GM20431 (cell line): ENCODE data around the gene PPFIA2.

Experiments used
- in situ Hi-C: fragments of 300-500 bp; cut with MseI, MboI; formaldehyde crosslinking; loops from one replicate; pipeline ENCODE4 v1.15.0; 2020; ENCODE audit warnings: low sequenced_read_pairs; ENCODE audit not compliant: unreplicated experiment

The PPFIA2 gene

DNA sequence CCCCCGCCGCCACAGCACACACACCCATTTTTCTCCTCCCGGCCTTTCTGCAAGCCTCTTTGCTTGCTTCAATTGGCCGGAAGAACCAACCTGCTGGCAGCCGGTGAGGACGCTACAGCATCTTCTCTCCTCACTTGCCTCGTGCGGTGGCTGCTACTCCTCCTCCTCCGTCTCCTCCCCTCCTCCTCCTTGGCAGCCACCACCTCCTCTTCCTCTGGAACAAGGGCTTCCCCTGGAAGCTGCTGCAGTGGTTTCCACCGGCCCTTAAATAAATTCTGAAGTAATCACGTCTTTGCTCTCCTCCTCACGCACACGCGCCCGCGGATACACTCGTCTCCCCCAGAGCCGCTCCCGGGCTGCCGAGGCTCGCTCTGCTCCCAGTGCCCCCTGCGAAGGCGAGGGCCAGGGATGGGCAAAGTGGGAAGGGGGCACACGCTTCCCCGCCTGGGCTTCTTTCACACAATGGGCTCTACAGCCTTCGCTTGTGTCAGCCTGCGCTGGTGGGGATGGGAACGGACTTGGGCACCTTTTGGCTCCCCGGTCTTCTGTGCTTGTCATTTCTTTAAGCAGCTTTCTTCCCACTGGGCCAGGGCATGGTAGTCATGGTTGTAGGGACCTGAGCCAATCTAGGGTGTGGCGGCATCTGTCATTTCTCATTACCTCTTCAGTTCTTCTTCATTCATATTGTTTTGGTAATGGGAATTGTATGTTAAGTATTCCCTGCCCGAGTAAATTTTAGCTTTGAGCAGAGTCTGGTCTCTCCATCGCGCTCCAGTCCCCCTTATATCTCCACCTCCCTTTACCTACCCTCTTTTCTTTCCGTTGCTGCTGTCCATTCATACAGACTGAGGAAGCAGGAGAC lies at the start of gene PPFIA2:
PPFIA2 (minus strand) TSS at position 161 of the 862 bp plus-strand sequence.
- in situ Hi-C loops = no loop called here

DNA sequence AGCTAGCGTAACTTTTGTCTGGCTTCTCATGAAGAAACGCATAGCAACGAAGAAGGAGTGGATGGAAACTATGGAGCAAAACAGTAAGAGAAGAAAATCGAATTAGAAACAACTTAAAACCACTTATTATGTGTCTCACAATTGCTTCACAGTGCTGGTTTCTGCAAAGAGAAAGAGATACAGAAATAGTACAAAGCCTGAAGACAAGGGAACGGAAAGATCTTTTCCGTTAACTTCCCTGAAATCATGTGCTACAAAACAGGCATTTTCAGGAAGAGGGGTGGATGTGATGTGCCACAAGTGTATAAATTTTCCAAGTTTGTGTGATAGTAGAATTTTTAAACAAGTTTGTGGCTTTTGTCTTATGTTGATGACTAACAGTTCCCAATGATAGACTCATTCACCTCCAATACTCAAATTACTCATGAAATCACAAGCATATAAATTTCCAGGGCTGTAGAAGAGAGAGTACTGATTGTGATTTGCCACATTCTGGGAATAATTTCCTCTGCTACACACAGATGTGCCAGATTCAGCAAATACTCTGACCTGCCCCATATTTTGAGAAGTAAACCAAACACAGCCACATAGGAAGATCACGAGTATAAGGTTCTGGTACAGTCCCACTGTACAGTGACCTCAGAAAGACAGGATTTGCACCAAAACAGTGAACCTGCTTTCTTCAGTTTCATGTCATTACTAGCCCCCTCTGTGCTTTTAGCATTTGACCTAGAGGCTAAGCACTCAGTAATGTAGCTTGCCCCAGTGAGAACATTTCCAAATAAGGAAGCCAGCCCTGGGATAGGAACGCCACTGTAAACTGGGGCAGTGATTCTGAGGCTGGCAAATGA lies 41.4 kb upstream of the PPFIA2 start:
- in situ Hi-C loops = no loop called here

DNA sequence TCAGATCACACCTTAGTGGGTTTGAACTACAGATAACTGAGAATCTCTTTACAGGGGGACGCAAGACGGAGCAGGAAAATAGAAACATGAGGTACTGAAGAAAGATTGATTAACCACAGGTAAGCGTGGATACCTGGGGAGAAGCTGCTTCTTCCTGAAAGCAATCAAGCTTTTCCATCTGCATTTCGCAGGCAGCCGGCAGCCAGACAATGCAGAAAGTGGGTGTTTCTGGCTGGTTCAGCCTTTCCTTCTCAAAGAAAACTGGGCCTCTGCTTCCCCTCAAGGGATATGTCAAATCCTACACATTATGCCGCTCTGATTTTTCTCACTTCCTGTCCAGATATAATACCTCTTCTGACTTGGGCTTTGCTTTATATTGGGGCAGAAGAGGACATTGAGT lies 39.1 kb upstream of the PPFIA2 start:
- in situ Hi-C loops = no loop called here

DNA sequence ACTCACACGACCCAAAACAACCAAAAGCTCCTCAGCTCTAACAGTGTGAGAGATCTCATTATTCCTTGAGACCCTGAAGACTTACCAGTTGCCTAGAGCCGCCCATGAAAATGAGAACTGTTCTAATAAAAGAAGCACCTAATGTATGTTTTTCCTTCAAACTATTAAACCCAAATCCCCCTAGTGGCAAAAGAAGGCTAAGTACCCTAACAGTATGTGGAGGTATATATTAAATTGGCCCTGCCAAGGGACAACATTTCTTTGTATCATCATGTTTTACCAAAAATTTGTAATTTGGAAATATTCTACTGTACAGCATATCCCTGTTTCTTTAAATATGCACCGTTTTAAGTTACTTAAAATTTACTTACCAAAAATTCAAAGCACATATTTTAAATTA lies 38.0 kb upstream of the PPFIA2 start:
- in situ Hi-C loops = no loop called here

DNA sequence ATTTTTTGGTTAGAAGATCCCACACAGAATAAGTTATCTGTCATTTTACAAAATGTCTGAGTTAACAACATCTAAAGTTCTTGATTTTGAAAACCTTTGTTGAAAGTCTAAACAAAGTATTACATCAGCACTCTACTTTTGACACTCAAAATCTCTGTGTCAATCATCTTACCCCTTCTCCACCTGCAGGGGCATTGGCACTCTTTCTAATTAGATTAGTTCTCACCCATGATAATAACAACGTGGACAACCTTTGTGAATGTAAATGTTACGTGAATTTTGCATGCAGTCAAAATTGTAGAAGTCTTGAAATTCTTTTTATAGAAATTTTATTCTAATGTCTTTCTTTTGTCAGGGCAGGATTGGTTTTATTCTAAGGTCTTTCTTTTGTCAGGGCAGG lies 33.5 kb upstream of the PPFIA2 start:
- in situ Hi-C loops = no loop called here

DNA sequence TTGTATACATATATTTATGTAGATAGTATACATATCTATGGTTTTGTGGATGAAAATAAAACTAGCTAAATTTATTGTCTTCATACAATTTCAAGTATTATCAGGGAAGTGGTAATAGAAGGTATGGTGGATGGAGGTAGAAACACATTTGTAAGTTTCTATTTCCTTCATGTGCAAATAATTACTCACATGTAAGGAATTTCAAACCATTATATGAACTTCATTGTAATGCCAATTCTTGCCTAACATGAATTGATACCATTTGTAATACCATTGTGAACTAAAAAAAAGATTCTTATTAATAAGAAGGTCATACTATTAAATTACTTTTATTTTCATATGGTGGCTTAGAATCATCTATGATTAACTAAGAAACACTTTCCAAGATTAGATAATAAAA lies 20.1 kb upstream of the PPFIA2 start:
- in situ Hi-C loops = no loop called here

DNA sequence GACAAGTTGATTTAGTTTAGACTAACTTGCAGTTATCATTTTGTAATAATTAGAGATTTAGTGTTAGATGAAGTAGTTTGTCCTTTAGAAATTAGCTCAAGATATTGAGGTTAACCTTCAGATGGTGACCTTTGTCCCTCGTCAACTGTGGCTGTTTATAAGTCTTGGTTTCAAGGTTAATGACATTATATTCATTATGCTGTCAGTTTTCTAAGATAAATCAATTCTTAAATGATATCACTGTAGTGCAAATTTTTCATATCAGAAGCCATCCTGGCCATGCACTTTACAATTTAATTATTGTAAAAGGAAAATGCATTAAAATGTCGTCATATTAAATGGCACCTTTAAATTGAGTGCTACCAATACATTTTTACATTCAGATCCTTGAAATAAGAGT lies 19.6 kb upstream of the PPFIA2 start:
- in situ Hi-C loops = no loop called here

DNA sequence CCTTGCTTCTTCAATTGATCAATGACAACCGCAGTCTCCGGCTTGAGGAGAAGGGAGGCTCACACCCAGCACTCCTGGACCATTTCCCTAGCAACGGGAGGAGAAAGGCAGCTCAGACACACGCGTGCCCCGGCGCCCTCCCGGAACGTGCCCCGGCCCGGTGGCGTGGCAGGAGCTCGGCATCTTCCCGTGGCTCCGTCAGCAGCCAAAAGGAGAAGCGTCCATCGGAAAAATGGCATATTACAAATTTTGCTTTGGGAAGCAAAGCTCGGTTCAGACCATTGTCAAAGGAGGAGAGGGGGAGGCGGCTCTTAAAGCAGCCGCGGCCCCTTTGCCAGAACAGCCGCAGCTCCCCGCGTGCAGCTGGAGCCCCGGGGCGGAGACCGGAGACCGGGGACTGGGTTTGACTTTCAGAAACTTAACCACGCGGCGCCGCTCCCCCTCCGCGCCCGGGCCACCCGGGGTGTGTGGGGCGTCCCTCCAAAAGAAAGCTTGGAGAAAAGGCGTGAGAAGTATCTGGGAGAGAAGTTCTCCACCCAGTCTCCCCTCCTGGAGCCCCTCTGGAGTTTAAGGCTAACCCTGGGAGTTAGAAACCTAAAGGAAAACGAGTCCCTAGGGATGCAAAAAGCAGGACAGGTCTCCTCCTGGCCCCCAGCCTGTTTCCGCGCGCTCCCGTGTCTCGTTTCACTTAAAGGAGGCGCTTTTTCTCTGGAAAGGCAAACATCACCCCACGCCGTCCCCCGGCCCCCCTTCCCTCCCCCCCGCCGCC lies 545 bp downstream of the PPFIA2 start:
- in situ Hi-C loops = no loop called here

DNA sequence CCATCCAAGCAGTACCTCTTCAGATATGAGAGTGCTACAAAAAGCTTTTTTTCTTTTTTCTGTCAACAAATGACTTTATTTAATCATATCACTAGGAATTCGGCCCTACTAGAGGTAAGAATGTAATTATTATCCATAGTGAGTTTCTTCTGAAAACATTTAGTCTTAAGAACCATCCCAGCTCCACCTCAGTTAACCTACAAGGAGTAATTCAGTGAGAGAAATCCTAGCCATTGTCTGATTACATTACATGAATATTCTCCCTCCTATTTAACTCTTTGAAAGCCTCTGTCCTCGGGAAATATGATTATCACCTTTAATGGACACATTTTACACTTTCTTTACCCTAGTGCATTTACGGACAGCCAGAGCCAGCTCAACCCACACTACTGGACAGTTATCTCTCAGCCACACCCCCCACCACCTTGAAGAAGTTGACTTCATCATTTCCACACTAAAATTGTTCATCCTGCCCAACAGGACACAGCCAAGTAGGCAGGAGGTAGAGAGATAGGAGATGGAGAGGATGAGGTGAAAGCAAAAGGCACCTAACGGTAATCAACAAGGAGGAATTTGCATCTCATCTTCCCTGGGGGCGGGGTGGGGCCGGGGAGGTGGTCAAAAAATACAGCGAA lies 1.3 kb downstream of the PPFIA2 start:
- in situ Hi-C loops = no loop called here

DNA sequence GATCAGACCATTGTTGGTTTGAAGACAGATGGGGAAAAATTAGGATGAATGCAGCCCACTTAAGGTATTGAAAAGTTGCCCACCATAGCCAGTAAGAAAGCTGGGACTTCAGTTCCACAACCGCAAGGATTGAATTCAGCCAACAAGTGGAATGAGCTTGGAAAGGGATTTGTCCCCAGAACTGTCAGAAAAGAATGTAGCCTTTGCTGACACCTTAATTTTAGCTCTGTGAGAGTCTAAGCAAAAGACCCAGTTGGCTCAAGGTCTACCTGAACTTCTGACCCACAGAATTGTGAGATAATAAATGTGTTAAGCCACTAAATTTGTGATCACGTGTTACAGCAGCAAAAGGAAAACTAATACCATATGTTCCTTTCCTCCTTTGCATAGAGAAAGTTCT lies 29.4 kb downstream of the PPFIA2 start:
- in situ Hi-C loops = no loop called here

DNA sequence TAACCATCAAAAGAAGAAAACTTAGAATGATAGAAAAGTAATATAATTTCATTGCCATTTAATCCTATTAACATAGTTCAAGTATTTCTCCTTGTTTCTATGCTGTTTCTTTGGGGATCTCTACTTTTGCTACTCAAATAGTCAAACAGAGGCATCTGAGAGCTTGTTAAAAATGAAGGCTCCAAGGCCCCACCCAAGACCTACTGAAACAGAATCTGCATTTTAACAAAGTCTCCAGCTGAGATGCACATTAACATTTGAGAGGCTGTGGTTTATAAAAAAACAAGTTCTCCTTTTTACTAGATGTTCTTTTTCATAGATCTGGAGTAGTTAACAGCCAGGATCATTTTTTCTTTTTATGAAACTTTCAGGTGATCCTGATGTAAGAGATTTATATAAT lies 31.8 kb downstream of the PPFIA2 start:
- in situ Hi-C loops = no loop called here

DNA sequence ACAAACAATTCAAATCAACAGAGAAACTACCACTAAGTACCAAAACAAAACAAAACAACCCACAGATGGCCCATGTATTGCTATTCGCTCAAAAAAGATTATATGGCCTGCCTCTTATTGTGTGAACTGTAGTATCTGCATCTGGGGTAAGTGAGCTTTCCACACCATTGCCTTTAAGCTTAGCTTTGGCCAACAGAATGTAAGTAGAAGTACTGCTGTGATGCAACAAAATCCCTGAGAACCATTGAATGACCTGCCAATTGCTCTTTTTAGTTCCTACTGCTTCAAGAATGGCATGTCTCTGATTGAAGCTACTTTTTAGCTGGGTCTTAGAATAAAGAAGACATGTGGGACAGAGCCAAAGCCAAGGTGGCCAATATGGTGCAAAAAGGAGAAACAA lies 32.5 kb downstream of the PPFIA2 start:
- in situ Hi-C loops = no loop called here

DNA sequence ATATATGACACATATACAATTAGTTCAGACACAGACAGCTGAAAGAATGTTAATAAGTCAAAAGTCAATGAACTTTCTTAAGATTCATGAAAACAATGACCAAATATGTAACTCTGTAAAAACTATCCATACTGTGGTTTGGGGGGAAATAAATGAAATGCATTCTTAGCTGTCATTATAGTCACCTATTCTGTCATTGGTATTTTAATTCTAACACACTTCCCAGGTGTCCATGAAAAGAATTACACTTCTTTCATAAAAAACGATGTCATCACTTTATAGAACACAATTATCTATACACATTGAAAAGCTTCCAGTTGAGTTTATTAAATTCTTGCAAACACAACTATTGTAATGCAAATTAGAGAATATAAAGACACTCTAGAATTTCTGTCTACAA lies 35.8 kb downstream of the PPFIA2 start:
- in situ Hi-C loops = no loop called here

DNA sequence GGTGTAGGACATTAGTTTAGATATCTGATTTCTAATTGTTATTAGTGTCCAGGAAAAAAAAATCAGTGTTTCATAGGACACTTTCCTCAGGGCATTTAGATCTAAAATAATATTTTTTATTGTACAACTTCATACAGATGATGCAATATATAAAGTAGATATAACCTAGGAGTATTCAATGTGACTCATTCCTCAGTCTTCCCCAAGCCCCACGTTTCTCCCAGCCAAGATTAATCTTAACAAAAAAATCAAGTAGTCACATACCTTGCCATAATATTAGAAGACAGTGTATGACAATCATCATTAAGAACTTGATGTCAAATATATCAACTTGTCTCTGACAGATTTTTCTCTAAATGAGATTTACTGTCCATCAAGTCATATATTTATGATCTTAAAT lies 37.1 kb downstream of the PPFIA2 start:
- in situ Hi-C loops = no loop called here

DNA sequence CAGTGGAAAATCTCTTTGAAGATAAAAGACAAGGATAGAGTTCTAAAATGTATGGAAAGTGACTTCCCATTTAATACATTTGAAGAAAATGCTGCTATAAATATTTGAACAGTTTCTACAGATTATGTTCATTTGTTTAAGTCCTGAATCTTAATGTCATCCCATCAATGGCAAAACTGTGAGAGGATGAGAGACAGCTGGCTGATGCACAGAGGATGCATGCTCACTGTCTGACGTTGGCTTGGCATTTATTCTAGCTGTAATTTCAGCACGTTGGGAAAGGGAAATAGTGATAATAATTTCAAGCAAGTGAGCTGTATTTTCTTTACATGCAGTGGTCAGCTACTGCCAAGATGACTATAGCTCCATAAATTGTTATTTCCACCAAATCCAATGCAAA lies 40.5 kb downstream of the PPFIA2 start:
- in situ Hi-C loops = no loop called here

DNA sequence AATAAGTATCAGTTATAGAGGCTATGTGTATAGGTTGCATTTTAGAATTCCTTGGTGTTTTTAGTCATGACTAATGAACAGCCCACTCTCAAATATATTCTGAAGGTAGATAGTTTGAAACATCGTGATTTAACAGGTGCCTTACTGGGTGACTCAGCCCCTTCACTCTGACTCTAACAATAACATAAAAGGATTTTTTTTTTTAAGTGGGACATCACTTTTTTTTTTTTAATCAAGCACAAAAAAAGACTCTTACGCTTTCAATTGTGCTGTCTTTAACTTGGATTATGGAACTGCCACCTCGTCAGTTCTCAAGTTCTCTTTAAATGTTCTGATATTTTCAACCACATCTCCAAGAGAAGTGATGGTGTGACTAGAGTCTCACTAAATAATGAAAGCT lies 46.6 kb downstream of the PPFIA2 start:
- in situ Hi-C loops = no loop called here

DNA sequence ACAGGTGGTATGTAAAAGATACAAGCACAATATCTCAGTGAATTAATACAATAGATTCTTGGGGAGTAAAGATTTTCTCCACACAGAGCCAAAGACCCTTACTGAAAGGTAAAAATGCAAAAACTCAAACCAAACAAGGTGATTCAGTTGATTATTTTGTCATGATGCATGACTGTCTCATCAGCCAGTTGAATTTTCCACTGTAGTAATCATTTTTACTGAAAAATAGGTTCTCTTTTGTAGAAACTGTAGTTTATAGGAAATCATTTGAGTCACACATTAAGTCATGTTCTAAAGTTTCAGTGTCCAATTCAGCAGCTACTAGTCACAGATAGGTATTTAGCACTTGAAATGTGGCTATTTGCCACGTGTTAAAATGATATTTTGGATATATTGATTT lies 53.6 kb downstream of the PPFIA2 start:
- in situ Hi-C loops = no loop called here

DNA sequence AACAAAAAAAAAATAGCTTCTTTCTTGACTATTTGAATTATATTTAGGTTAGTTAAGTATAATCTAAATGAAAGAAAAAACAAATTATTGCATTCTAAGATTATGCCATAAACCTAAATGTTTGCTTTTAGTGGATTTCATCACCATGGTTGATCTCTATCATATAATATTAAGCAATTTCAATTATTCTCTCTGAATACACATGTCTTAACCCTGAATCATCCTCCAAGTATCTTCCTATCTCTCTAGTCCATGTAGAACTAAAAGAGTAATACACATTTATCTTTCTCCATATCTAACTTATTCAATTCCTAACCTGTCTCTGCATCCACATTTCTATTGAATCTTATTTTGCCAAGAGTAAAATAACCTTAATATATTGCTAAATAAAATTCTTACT lies 59.6 kb downstream of the PPFIA2 start:
- in situ Hi-C loops = no loop called here

DNA sequence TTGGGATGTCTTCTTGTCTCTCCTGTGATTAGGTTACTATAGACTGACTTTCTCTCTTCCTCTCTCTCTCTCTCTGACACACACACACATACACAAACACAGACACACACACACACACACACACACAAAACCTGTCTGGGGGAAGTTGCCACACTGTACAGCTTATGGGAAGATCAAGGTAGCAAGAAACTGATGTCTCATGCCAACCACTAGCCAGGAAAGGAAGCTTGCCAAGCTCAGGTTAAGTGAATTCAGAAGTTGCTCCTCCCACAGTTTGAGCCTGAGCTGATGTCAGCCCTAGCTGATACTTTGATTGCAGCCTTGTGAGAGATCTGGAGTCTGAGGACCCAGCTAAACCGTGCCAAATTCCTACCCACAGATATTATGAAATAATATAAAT lies 67.1 kb downstream of the PPFIA2 start:
- in situ Hi-C loops = no loop called here

DNA sequence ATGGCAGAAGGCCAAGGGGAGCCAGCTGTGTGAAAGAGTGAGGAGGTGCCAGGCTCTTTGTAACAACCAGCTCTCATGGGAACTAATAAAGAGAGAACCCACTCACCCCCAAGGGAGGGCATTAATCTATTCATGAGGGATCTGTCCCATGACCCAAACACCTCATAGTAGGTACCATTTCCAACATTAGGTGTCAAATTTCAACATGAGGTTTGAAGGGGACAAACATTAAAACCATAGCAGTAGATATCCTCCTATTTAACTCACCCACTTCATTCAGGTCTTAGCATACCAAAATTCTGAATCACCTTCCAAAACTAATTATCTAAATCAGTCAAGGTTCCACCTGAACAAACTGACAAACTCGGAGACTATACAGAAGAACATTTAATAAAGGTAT lies 75.3 kb downstream of the PPFIA2 start:
- in situ Hi-C loops = no loop called here
